GM12878 (cell line): ENCODE data around the gene PCDH15. TPM values are rescaled to one million over a fixed set of nuclear protein-coding genes. Genes with fewer than 3 reads are reported as not detected.

Experiments
- ATAC-seq: fragments of 200-7000 bp; cut with Tn5 transposase; 3 replicates; pipeline ENCODE4 v1.9.1; 2020; ENCODE audit warnings: mild to moderate bottlenecking, moderate library complexity
- BruUV-seq: library from RNA; stranded (reverse); fragments of 400-500 nt; replicated peaks from 2 replicates; lab custom pipeline; 2021; lab: Mats Ljungman, UMichigan
- CTCF ChIA-PET: fragments of 300-600 bp; sonication (Branson Sonifier 250); formaldehyde crosslinking; extraction: SDS; loops from one replicate; lab custom pipeline; 2021; ENCODE audit warnings: inconsistent platforms; lab: Yijun Ruan, JAX
- POLR2A ChIA-PET: fragments of 350-600 bp; formaldehyde crosslinking; extraction: SDS; loops from one replicate; lab custom pipeline; 2021; ENCODE audit warnings: inconsistent platforms; lab: Charles Lee
- RAD21 ChIA-PET: fragments of 300-600 bp; sonication (Branson Sonifier 250); formaldehyde crosslinking; loops from one replicate; lab custom pipeline; 2023; ENCODE audit warnings: antibody characterized with exemption; ENCODE audit not compliant: unreplicated experiment; lab: Charles Lee
- SMC1A ChIA-PET: fragments of 300-600 bp; sonication (Branson Sonifier 250); formaldehyde crosslinking; loops from one replicate; lab custom pipeline; 2023; ENCODE audit not compliant: unreplicated experiment, uncharacterized antibody; lab: Charles Lee
- DNase-seq: peaks from one replicate; pipeline ENCODE4 v3.0.0-alpha.2; 2011; ENCODE audit warnings: low read depth, low spot score
- FAIRE-seq: peaks from 3 replicates; lab custom pipeline; 2011; peaks lifted over from hg19 to GRCh38; lab: Jason Lieb, UNC
- H2AFZ ChIP-seq: 2 replicates; pipeline ENCODE4 v1.6.0; 2011; ENCODE audit warnings: low read depth, low read length, control low read depth; ENCODE audit not compliant: control insufficient read depth
- H3K27ac ChIP-seq: 2 replicates; pipeline ENCODE4 v1.5.1; 2011; ENCODE audit warnings: control low read depth; ENCODE audit not compliant: control insufficient read depth, insufficient read depth
- H3K27me3 ChIP-seq, 2 experiments: replicated peaks in 1 of 2; 2 replicates each; pipeline versions ENCODE4 v1.6.0 to v1.6.1; 2011; ENCODE audit warnings: low read length in 1 of 2; ENCODE audit not compliant: control insufficient read depth in 2 of 2, insufficient read depth in 2 of 2
- H3K36me3 ChIP-seq, 2 experiments: 2 replicates each; pipeline ENCODE4 v1.5.1; 2011; ENCODE audit warnings: low read length in 1 of 2; ENCODE audit not compliant: control insufficient read depth in 2 of 2, insufficient read depth in 2 of 2
- H3K4me1 ChIP-seq: 2 replicates; pipeline ENCODE4 v1.6.1; 2011; ENCODE audit warnings: mild to moderate bottlenecking, low read length, moderate library complexity, mixed read lengths; ENCODE audit not compliant: control insufficient read depth, insufficient read depth
- H3K4me2 ChIP-seq: 2 replicates; pipeline ENCODE4 v1.6.0; 2011; ENCODE audit warnings: control low read depth; ENCODE audit not compliant: control insufficient read depth, insufficient read depth
- H3K4me3 ChIP-seq: fragments of 200-600 bp; sonication (generic); 2 replicates; pipeline ENCODE4 v1.5.1; 2016
- H3K79me2 ChIP-seq: 2 replicates; pipeline ENCODE4 v1.6.0; 2011; ENCODE audit warnings: low read length; ENCODE audit not compliant: control insufficient read depth, insufficient read depth
- H3K9ac ChIP-seq: 2 replicates; pipeline ENCODE4 v1.8.0; 2011; ENCODE audit warnings: low read length, control low read depth, mixed read lengths; ENCODE audit not compliant: control insufficient read depth, insufficient read depth
- H3K9me3 ChIP-seq: replicated peaks from 3 replicates; pipeline ENCODE4 v1.5.1; 2011; ENCODE audit warnings: mild to moderate bottlenecking, low read length; ENCODE audit not compliant: control insufficient read depth, insufficient read depth
- H4K20me1 ChIP-seq: 2 replicates; pipeline ENCODE4 v1.6.0; 2011; ENCODE audit not compliant: control insufficient read depth, insufficient read depth
- E2F8 ChIP-seq: fragments of 450-650 bp; IDR thresholded peaks from 2 replicates; pipeline ENCODE4 v1.6.1; 2018; ENCODE audit warnings: mild to moderate bottlenecking, low read depth, moderate library complexity; ENCODE audit not compliant: partially characterized antibody
- ELK1 ChIP-seq: IDR thresholded peaks from 2 replicates; pipeline ENCODE4 v1.6.1; 2012; ENCODE audit warnings: low read depth, low read length, improper control_type of control experiment
- KAT2A ChIP-seq: conservative IDR thresholded peaks from 2 replicates; pipeline ENCODE4 v1.6.1; 2011; ENCODE audit warnings: low read depth, low read length; ENCODE audit not compliant: control insufficient read depth
- MEF2A ChIP-seq: IDR thresholded peaks from 2 replicates; pipeline ENCODE4 v1.6.1; 2011; ENCODE audit warnings: low read depth, mild to moderate bottlenecking, low read length, moderate library complexity; ENCODE audit not compliant: insufficient read depth
- MYB ChIP-seq: fragments of 150-350 bp; IDR thresholded peaks from 2 replicates; pipeline ENCODE4 v1.6.1; 2014; ENCODE audit warnings: mild to moderate bottlenecking, low read depth, low read length, borderline replicate concordance
- POLR2A ChIP-seq: IDR thresholded peaks from 2 replicates; pipeline ENCODE4 v1.6.1; 2011; ENCODE audit warnings: low read depth, mild to moderate bottlenecking, low read length
- SREBF2 ChIP-seq: IDR thresholded peaks from 2 replicates; pipeline ENCODE4 v1.6.1; 2012; ENCODE audit warnings: mild to moderate bottlenecking, low read length
- ZNF622 ChIP-seq: fragments of 450-650 bp; IDR thresholded peaks from 2 replicates; pipeline ENCODE4 v1.6.1; 2017; ENCODE audit warnings: mild to moderate bottlenecking, inconsistent platforms
- WGBS: methylation state at CpG from one replicate; pipeline ENCODE4 v1.1.6; 2016; ENCODE audit warnings: low lambda C conversion rate; ENCODE audit not compliant: insufficient replicate concordance, insufficient coverage; ENCODE audit errors: missing lambda C conversion rate; 5-methylcytosine and 5-hydroxymethylcytosine counted together
- in situ Hi-C: fragments of 300-500 bp; cut with MboI; formaldehyde crosslinking; loops from 9 replicates; pipeline ENCODE4 v1.14.3; 2018; ENCODE audit warnings: mixed read lengths
- intact Hi-C: fragments of 100-400 bp; cut with micrococcal nuclease; formaldehyde crosslinking; loops from one replicate; pipeline ENCODE4 v1.14.2; 2022; ENCODE audit not compliant: unreplicated experiment
- polyA plus RNA-seq, 11 experiments: library from polyadenylated mRNA; depleted of rRNA in 4 of 11; unstranded in 6 of 11; stranded (reverse) in 5 of 11; fragments of >200 nt; fragmentation: Nextera tagmentation in 4 of 11; fragmentation: Illumina TruSeq in 1 of 11; extraction: Ambion mirVana in 4 of 11; extraction: Trizol in 1 of 11; gene quantifications; 1 replicate in 1 of 11; 2 replicates in 10 of 11; pipeline versions ENCODE4 v1.2.1 to v1.2.3, GENCODE V29; 2011 to 2016; ENCODE audit warnings: inconsistent platforms in 2 of 11, missing spikeins in 2 of 11, low read depth in 1 of 11
- total RNA-seq, 4 experiments: library from RNA; depleted of rRNA in 3 of 4; stranded (reverse); fragments of >200 nt in 3 of 4; fragmentation: Illumina TruSeq in 1 of 4; extraction: Trizol in 1 of 4; gene quantifications; 2 replicates each; pipeline versions ENCODE4 v1.2.1 to v1.2.3, GENCODE V29; 2013 to 2021
- TF ChIP-seq, protein P1 (sequence below): fragments of 450-650 bp; IDR thresholded peaks from 2 replicates; pipeline ENCODE4 v1.6.1; 2018; ENCODE audit warnings: borderline replicate concordance, mild to moderate bottlenecking; ENCODE audit not compliant: partially characterized antibody
- TF ChIP-seq, protein P2 (sequence below): fragments of 450-650 bp; IDR thresholded peaks from 2 replicates; pipeline ENCODE4 v1.6.1; 2016; ENCODE audit warnings: mild to moderate bottlenecking

Gene PCDH15
- total and polyA plus RNA-seq, 10 of the 15 experiments (the other 5 are each of a cell fraction or from before 2014, with no cell fraction given) = 0.03 to 0.52 (median 0.07) TPM; not detected in 6

DNA sequence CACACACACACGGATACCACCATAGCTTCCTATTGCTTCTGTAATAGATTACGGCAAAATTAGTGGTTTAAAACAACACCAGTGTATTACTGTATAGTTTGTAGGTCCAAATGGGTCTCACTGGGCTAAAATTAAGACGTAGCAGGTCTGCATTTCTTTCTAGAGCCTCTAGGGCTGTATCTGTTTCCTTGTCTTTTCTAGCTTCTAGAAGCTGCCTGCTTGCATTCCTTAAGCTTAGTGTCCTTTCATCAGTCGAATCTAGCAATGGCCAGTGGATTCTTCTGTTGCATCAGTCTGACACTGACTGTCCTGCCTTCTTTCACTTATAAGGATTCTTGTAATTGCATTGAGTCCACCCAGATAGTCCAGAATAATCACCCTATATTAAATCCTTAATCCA is 882.3 kb downstream of the PCDH15 start:
- no peaks in the 10 kb centered on the region for H3K79me2 ChIP-seq
- POLR2A ChIA-PET = no interaction called here
- no peak overlapping the region for H3K4me2 ChIP-seq
- no peak overlapping the region for H2AFZ ChIP-seq
- RAD21 ChIA-PET = no interaction called here
- FAIRE-seq (no peak), DNase-seq (no peak), ATAC-seq (no peak)
- H3K9me3 ChIP-seq = no peaks in the 10 kb centered on the region
- BruUV-seq = no TSS peak
- no peaks in the 10 kb centered on the region for H3K36me3 ChIP-seq
- WGBS = 0% methylated on average over 4 of the region's 4 CpGs
- H3K9ac ChIP-seq = no peak overlapping the region
- SMC1A ChIA-PET = no interaction called here
- no peaks in the 10 kb centered on the region for H3K27me3 ChIP-seq
- no peaks in the 10 kb centered on the region for H4K20me1 ChIP-seq
- CTCF ChIA-PET = no interaction called here
- no peaks in the 10 kb centered on the region for H3K4me1 ChIP-seq
- no peak overlapping the region for H3K27ac ChIP-seq
- intact Hi-C loops (no loop called here), in situ Hi-C loops (no loop called here)
- TF ChIP-seq MYB (no peak), E2F8 (no peak), MEF2A (no peak), SREBF2 (no peak)
- TF ChIP-seq, all 136 proteins: peak for 0
- no peak overlapping the region for H3K4me3 ChIP-seq

DNA sequence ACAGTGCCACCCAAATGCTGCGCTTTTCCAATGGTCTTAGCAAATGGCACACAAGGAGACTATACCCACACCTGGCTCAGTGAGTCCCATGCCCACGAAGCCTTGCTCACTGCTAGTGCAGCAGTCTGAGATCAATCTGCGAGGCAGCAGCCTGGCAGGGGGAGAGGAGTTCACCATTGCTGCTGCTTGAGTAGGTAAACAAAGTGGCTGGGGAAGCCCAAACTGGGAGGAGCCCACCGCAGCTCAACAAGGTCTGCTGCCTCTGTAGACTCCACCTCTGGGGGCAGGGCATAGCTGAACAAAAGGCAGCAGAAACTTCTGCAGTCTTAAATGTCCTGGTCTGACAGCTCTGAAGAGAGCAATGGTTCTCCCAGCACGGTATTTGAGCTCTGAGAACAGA is 891.2 kb downstream of the PCDH15 start:
- Histone ChIP-seq H2AFZ (no peak overlapping the region), H3K9ac (no peak overlapping the region), H3K27ac (no peak overlapping the region), H3K4me3 (no peak overlapping the region), H4K20me1 (no peaks in the 10 kb centered on the region), H3K4me2 (no peak overlapping the region), H3K79me2 (no peaks in the 10 kb centered on the region), H3K36me3 (no peaks in the 10 kb centered on the region), H3K9me3 (no peaks in the 10 kb centered on the region), H3K27me3 (no peaks in the 10 kb centered on the region), H3K4me1 (no peaks in the 10 kb centered on the region)
- in situ Hi-C loops = no loop called here
- no TSS peak for BruUV-seq
- ChIA-PET CTCF (no interaction called here), SMC1A (interaction anchor here (0.5 to 1.2 kb wide), 2 partner anchors 31 to 1621 kb away, joined by 3 read pairs; no protein-coding TSS in a partner anchor), RAD21 (no interaction called here), POLR2A (no interaction called here)
- no peak for DNase-seq
- peak; percentile 54 for ATAC-seq
- 13% methylated on average over 5 of the region's 5 CpGs for WGBS
- intact Hi-C loops = no loop called here
- no peak for FAIRE-seq
- TF ChIP-seq, protein P1, sequence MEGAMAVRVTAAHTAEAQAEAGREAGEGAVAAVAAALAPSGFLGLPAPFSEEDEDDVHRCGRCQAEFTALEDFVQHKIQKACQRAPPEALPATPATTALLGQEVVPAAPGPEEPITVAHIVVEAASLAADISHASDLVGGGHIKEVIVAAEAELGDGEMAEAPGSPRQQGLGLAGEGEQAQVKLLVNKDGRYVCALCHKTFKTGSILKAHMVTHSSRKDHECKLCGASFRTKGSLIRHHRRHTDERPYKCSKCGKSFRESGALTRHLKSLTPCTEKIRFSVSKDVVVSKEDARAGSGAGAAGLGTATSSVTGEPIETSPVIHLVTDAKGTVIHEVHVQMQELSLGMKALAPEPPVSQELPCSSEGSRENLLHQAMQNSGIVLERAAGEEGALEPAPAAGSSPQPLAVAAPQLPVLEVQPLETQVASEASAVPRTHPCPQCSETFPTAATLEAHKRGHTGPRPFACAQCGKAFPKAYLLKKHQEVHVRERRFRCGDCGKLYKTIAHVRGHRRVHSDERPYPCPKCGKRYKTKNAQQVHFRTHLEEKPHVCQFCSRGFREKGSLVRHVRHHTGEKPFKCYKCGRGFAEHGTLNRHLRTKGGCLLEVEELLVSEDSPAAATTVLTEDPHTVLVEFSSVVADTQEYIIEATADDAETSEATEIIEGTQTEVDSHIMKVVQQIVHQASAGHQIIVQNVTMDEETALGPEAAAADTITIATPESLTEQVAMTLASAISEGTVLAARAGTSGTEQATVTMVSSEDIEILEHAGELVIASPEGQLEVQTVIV = no peak
- TF ChIP-seq ELK1 (no peak), POLR2A (no peak), ZNF622 (no peak), KAT2A (no peak)
- TF ChIP-seq, protein P2, sequence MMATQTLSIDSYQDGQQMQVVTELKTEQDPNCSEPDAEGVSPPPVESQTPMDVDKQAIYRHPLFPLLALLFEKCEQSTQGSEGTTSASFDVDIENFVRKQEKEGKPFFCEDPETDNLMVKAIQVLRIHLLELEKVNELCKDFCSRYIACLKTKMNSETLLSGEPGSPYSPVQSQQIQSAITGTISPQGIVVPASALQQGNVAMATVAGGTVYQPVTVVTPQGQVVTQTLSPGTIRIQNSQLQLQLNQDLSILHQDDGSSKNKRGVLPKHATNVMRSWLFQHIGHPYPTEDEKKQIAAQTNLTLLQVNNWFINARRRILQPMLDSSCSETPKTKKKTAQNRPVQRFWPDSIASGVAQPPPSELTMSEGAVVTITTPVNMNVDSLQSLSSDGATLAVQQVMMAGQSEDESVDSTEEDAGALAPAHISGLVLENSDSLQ = no peak
